Mesenchymal stem cell (in vitro differentiated cells and primary cell): Measurements from ENCODE around the gene NDNF.

Source experiments
- DNase-seq: peaks from one replicate; pipeline ENCODE4 v3.0.0-alpha.2; 2013
- H2AFZ ChIP-seq: one replicate; pipeline ENCODE4 v1.6.1; 2013; ENCODE audit warnings: low read depth, mild to moderate bottlenecking, control low read depth, inconsistent platforms, low read length, moderate library complexity
- H2AK5ac ChIP-seq: 2 replicates; pipeline ENCODE4 v1.6.1; 2013; ENCODE audit warnings: low read length, moderate library complexity, mild to moderate bottlenecking, inconsistent platforms; ENCODE audit not compliant: severe bottlenecking
- H2BK120ac ChIP-seq: one replicate; pipeline ENCODE4 v1.6.1; 2013; ENCODE audit warnings: low read depth, mild to moderate bottlenecking, inconsistent platforms, low read length, moderate library complexity
- H2BK12ac ChIP-seq, 2 experiments: one replicate each; pipeline ENCODE4 v1.6.1; 2013; ENCODE audit warnings: inconsistent platforms in 2 of 2, low read length in 2 of 2, mild to moderate bottlenecking in 2 of 2, moderate library complexity in 2 of 2, control low read depth in 1 of 2
- H2BK15ac ChIP-seq: one replicate; pipeline ENCODE4 v1.6.1; 2013; ENCODE audit warnings: mild to moderate bottlenecking, low read depth, inconsistent platforms; ENCODE audit not compliant: poor library complexity, severe bottlenecking
- H2BK5ac ChIP-seq: 2 replicates; pipeline ENCODE4 v1.6.1; 2013; ENCODE audit warnings: low read depth, mild to moderate bottlenecking, low read length, control low read depth, inconsistent platforms; ENCODE audit not compliant: poor library complexity, severe bottlenecking
- H3K14ac ChIP-seq, 2 experiments: one replicate each; pipeline ENCODE4 v1.6.1; 2013; ENCODE audit warnings: inconsistent platforms in 2 of 2, low read length in 2 of 2, control low read depth in 1 of 2, mild to moderate bottlenecking in 1 of 2, moderate library complexity in 1 of 2
- H3K18ac ChIP-seq, 2 experiments: one replicate each; pipeline ENCODE4 v1.6.1; 2013; ENCODE audit warnings: inconsistent platforms in 2 of 2, low read length in 2 of 2, control low read depth in 1 of 2, low read depth in 1 of 2, mild to moderate bottlenecking in 1 of 2
- H3K23ac ChIP-seq, 2 experiments: one replicate each; pipeline ENCODE4 v1.6.1; 2013; ENCODE audit warnings: inconsistent platforms in 2 of 2, low read length in 2 of 2, mild to moderate bottlenecking in 2 of 2, moderate library complexity in 2 of 2, control low read depth in 1 of 2
- H3K27ac ChIP-seq: 2 replicates; pipeline ENCODE4 v1.5.1; 2013; ENCODE audit warnings: mild to moderate bottlenecking, moderate library complexity, low read length, control low read depth, inconsistent platforms; ENCODE audit not compliant: poor library complexity, severe bottlenecking
- H3K27me3 ChIP-seq, 2 experiments: 2 replicates each; pipeline versions ENCODE4 v1.6.1 to v1.7.0; 2013; ENCODE audit warnings: low read length in 2 of 2, mild to moderate bottlenecking in 2 of 2, moderate library complexity in 2 of 2, control low read depth in 1 of 2, inconsistent platforms in 1 of 2; ENCODE audit not compliant: control insufficient read depth in 1 of 2, insufficient read depth in 1 of 2
- H3K36me3 ChIP-seq, 2 experiments: 2 replicates each; pipeline versions ENCODE4 v1.6.1 to v1.7.0; 2013; ENCODE audit warnings: low read length in 2 of 2, control low read depth in 1 of 2, inconsistent platforms in 1 of 2, low read depth in 1 of 2, mild to moderate bottlenecking in 1 of 2; ENCODE audit not compliant: insufficient read depth in 2 of 2, control insufficient read depth in 1 of 2
- H3K4ac ChIP-seq, 2 experiments: one replicate each; pipeline ENCODE4 v1.6.1; 2013; ENCODE audit warnings: inconsistent platforms in 2 of 2, low read length in 2 of 2, mild to moderate bottlenecking in 2 of 2, moderate library complexity in 2 of 2, control low read depth in 1 of 2, low read depth in 1 of 2
- H3K4me1 ChIP-seq: 2 replicates; pipeline ENCODE4 v1.6.1; 2013; ENCODE audit warnings: low read depth, low read length, control low read depth; ENCODE audit not compliant: control insufficient read depth, insufficient read depth
- H3K4me2 ChIP-seq: 2 replicates; pipeline ENCODE4 v1.6.1; 2013; ENCODE audit warnings: low read length, mild to moderate bottlenecking, inconsistent platforms; ENCODE audit not compliant: poor library complexity, severe bottlenecking
- H3K4me3 ChIP-seq, 2 experiments: 2 replicates each; pipeline versions ENCODE4 v1.5.1 to v1.7.0; 2013; ENCODE audit warnings: low read length in 2 of 2, mild to moderate bottlenecking in 2 of 2, control low read depth in 1 of 2, low read depth in 1 of 2; ENCODE audit not compliant: insufficient read depth in 1 of 2
- H3K79me1 ChIP-seq: replicated peaks from 2 replicates; pipeline ENCODE4 v1.6.1; 2013; ENCODE audit warnings: mild to moderate bottlenecking, control low read depth, low read length, inconsistent platforms; ENCODE audit not compliant: poor library complexity, severe bottlenecking
- H3K9ac ChIP-seq: 2 replicates; pipeline ENCODE4 v1.7.0; 2013; ENCODE audit warnings: mild to moderate bottlenecking, low read length, moderate library complexity
- H3K9me3 ChIP-seq: 2 replicates; pipeline ENCODE4 v1.7.0; 2013; ENCODE audit warnings: mild to moderate bottlenecking, low read length; ENCODE audit not compliant: control insufficient read depth
- H4K8ac ChIP-seq: one replicate; pipeline ENCODE4 v1.6.1; 2013; ENCODE audit warnings: inconsistent platforms, mild to moderate bottlenecking, low read length, moderate library complexity
- H4K91ac ChIP-seq: one replicate; pipeline ENCODE4 v1.6.1; 2013; ENCODE audit warnings: mild to moderate bottlenecking, low read length, inconsistent platforms
- WGBS: methylation state at CpG from one replicate; pipeline ENCODE4 v1.1.7; 2013; ENCODE audit warnings: mixed read lengths; 5-methylcytosine and 5-hydroxymethylcytosine counted together

The NDNF gene

GRCh38 chr4:120991885-120992284 is 80.5 kb downstream of the NDNF start:
- Histone ChIP-seq H3K4me1 (no peaks in the 10 kb centered on the region), H2BK15ac (no peak overlapping the region), H2BK12ac (no peak overlapping the region), H3K4ac (no peak overlapping the region), H3K27me3 (no peaks in the 10 kb centered on the region), H2BK5ac (no peak overlapping the region), H4K8ac (no peak overlapping the region), H3K36me3 (no peaks in the 10 kb centered on the region), H3K79me1 (no peaks in the 10 kb centered on the region), H3K27ac (no peak overlapping the region), H4K91ac (no peak overlapping the region), H3K18ac (no peak overlapping the region), H3K23ac (no peak overlapping the region), H3K9me3 (no peaks in the 10 kb centered on the region), H2AFZ (no peak overlapping the region), H3K9ac (no peak overlapping the region), H2BK120ac (no peak overlapping the region), H3K14ac (no peak overlapping the region), H3K4me2 (no peak overlapping the region), H2AK5ac (no peak overlapping the region), H3K4me3 (no peak overlapping the region)
- no CpG with 5 or more reads among the region's 2 CpGs for WGBS
- no peak for DNase-seq

GRCh38 chr4:120990246-120990645 is 82.1 kb downstream of the NDNF start:
- no peak overlapping the region for H3K14ac ChIP-seq
- no peak overlapping the region for H2BK15ac ChIP-seq
- no peaks in the 10 kb centered on the region for H3K9me3 ChIP-seq
- no peak overlapping the region for H4K91ac ChIP-seq
- H3K36me3 ChIP-seq, result no peaks in the 10 kb centered on the region
- WGBS, result 89% methylated on average over 1 of the region's 2 CpGs
- H3K4me1 ChIP-seq, result no peaks in the 10 kb centered on the region
- H3K18ac ChIP-seq, result no peak overlapping the region
- H3K79me1 ChIP-seq, result no peaks in the 10 kb centered on the region
- no peak overlapping the region for H3K9ac ChIP-seq
- no peak overlapping the region for H2AK5ac ChIP-seq
- DNase-seq, result no peak
- H3K27me3 ChIP-seq, result no peaks in the 10 kb centered on the region
- no peak overlapping the region for H3K27ac ChIP-seq
- H2BK12ac ChIP-seq, result no peak overlapping the region
- H2AFZ ChIP-seq, result no peak overlapping the region
- no peak overlapping the region for H2BK5ac ChIP-seq
- H3K4ac ChIP-seq, result no peak overlapping the region
- no peak overlapping the region for H2BK120ac ChIP-seq
- no peak overlapping the region for H3K4me3 ChIP-seq
- H4K8ac ChIP-seq, result no peak overlapping the region
- no peak overlapping the region for H3K23ac ChIP-seq
- H3K4me2 ChIP-seq, result no peak overlapping the region
